B cell (primary cell): Measurements from ENCODE around the gene ARPC2. TPM values are rescaled to one million over a fixed set of nuclear protein-coding genes. Genes with fewer than 3 reads are reported as not detected.

ENCODE experiments used
- ATAC-seq: fragments of 200-7000 bp; cut with Tn5 transposase; one replicate; pipeline ENCODE4 v1.10.0; 2021; ENCODE audit warnings: low read depth, mild to moderate bottlenecking, moderate number of reproducible peaks, moderate library complexity
- CTCF ChIA-PET: fragments of 350-600 bp; sonication (Branson Sonifier 250); formaldehyde crosslinking; loops from one replicate; lab custom pipeline; 2021; ENCODE audit warnings: antibody characterized with exemption, inconsistent platforms; lab: Charles Lee
- POLR2A ChIA-PET: fragments of 350-600 bp; sonication (Branson Sonifier 250); formaldehyde crosslinking; loops from one replicate; lab custom pipeline; 2021; ENCODE audit warnings: antibody characterized with exemption; lab: Charles Lee
- DNase-seq: peaks from one replicate; pipeline ENCODE4 v3.0.0; 2013
- H2AFZ ChIP-seq: 2 replicates; pipeline ENCODE4 v1.6.1; 2012; ENCODE audit warnings: mild to moderate bottlenecking, low read depth, low read length; ENCODE audit not compliant: insufficient read depth, poor library complexity, severe bottlenecking
- H3K27ac ChIP-seq, 2 donors: 1 replicate in 1 of 2; 2 replicates in 1 of 2; pipeline ENCODE4 v1.5.1; 2012 to 2013; ENCODE audit warnings: low read length in 2 of 2, mild to moderate bottlenecking in 2 of 2, moderate library complexity in 1 of 2
- H3K27me3 ChIP-seq, 4 experiments: fragments of 200-600 bp in 1 of 4; sonication (generic) in 1 of 4; replicated peaks in 1 of 4; 1 replicate in 2 of 4; 2 replicates in 2 of 4; pipeline versions ENCODE4 v1.6.1 to v1.7.0; 2013 to 2016; ENCODE audit warnings: low read length in 3 of 4, mild to moderate bottlenecking in 2 of 4, mixed read lengths in 1 of 4, moderate library complexity in 1 of 4; ENCODE audit not compliant: insufficient read depth in 4 of 4, control insufficient read depth in 3 of 4; ENCODE audit errors: control extremely low read depth in 1 of 4
- H3K36me3 ChIP-seq, 2 experiments: replicated peaks in 1 of 2; 1 replicate in 1 of 2; 2 replicates in 1 of 2; pipeline versions ENCODE4 v1.6.1 to v1.7.1; 2013; ENCODE audit warnings: low read length in 1 of 2; ENCODE audit not compliant: insufficient read depth in 2 of 2, control insufficient read depth in 1 of 2; ENCODE audit errors: control extremely low read depth in 1 of 2, extremely low read depth in 1 of 2
- H3K4me1 ChIP-seq, 2 donors: fragments of 200-600 bp in 1 of 2; sonication (generic) in 1 of 2; 1 replicate in 1 of 2; 2 replicates in 1 of 2; pipeline versions ENCODE4 v1.5.1 to v1.6.1; 2013 to 2017; ENCODE audit warnings: low read length in 2 of 2; ENCODE audit not compliant: control insufficient read depth in 2 of 2, insufficient read depth in 2 of 2
- H3K4me2 ChIP-seq: replicated peaks from 2 replicates; pipeline ENCODE3; 2012; ENCODE audit warnings: mild to moderate bottlenecking, low read depth, low read length; ENCODE audit not compliant: poor library complexity, severe bottlenecking
- H3K4me3 ChIP-seq, 5 experiments: fragments of 200-600 bp in 1 of 5; sonication (generic) in 1 of 5; 1 replicate in 3 of 5; 2 replicates in 2 of 5; pipeline versions ENCODE4 v1.5.1 to v1.7.0; 2011 to 2016; ENCODE audit warnings: low read length in 4 of 5, mild to moderate bottlenecking in 4 of 5, low read depth in 2 of 5, control low read depth in 1 of 5, moderate library complexity in 1 of 5; ENCODE audit not compliant: insufficient read depth in 1 of 5; ENCODE audit errors: control extremely low read depth in 1 of 5, extremely low read depth in 1 of 5
- H3K79me2 ChIP-seq: fragments of 200-600 bp; sonication (generic); one replicate; pipeline ENCODE4 v1.6.0; 2016; ENCODE audit warnings: low read length; ENCODE audit not compliant: control insufficient read depth, insufficient read depth
- H3K9ac ChIP-seq: fragments of 200-600 bp; sonication (generic); 2 replicates; pipeline ENCODE4 v1.6.1; 2017; ENCODE audit warnings: mild to moderate bottlenecking, low read length, moderate library complexity
- H3K9me3 ChIP-seq, 3 donors: one replicate each; pipeline versions ENCODE4 v1.6.1 to v1.7.1; 2013; ENCODE audit warnings: low read length in 2 of 3; ENCODE audit not compliant: control insufficient read depth in 2 of 3, insufficient read depth in 1 of 3; ENCODE audit errors: control extremely low read depth in 1 of 3
- H4K20me1 ChIP-seq: 2 replicates; pipeline ENCODE4 v1.6.0; 2012; ENCODE audit warnings: mild to moderate bottlenecking, low read length; ENCODE audit not compliant: insufficient read depth, control insufficient read depth, poor library complexity, severe bottlenecking
- H3K27ac Mint-ChIP-seq: one replicate; pipeline ENCODE4 v1.8.0; 2021; ENCODE audit warnings: mixed read lengths
- H3K27me3 Mint-ChIP-seq: one replicate; pipeline ENCODE4 v1.8.0; 2021; ENCODE audit warnings: mixed read lengths
- H3K4me1 Mint-ChIP-seq: one replicate; pipeline ENCODE4 v1.8.0; 2021; ENCODE audit warnings: mixed read lengths
- H3K4me3 Mint-ChIP-seq: one replicate; pipeline ENCODE4 v1.8.0; 2021; ENCODE audit warnings: mixed read lengths
- H3K9me3 Mint-ChIP-seq: one replicate; pipeline ENCODE4 v1.8.0; 2022; ENCODE audit warnings: mixed read lengths; ENCODE audit not compliant: insufficient read depth
- EZH2 ChIP-seq: IDR thresholded peaks from 2 replicates; pipeline ENCODE4 v1.6.1; 2012; ENCODE audit warnings: borderline replicate concordance, low read depth, mild to moderate bottlenecking, moderate library complexity, low read length; ENCODE audit not compliant: insufficient read depth, poor library complexity, severe bottlenecking
- whole genome bisulfite sequencing: methylation state at CpG from one replicate; pipeline ENCODE4 v1.1.5; 2013; ENCODE audit warnings: missing lambda C conversion rate; ENCODE audit not compliant: insufficient coverage; 5-methylcytosine and 5-hydroxymethylcytosine counted together
- intact Hi-C: fragments of 100-400 bp; cut with micrococcal nuclease; formaldehyde crosslinking; loops from one replicate; pipeline ENCODE4 v1.10.0; 2022
- polyA plus RNA-seq: library from polyadenylated mRNA; depleted of rRNA; stranded (reverse); fragments of >200 nt; gene quantifications from 2 replicates; pipeline ENCODE4 v1.2.3, GENCODE V29; 2012
- total RNA-seq, 2 donors: library from RNA; stranded (reverse); fragments of 120-200 nt in 1 of 2; gene quantifications; 1 replicate in 1 of 2; 2 replicates in 1 of 2; pipeline versions ENCODE4 v1.2.3 to v1.2.4, GENCODE V29; 2013 to 2022
- TF ChIP-seq, protein P1 (sequence below): fragments of 200-600 bp; IDR thresholded peaks from one replicate; pipeline ENCODE4 v1.8.0; 2022; ENCODE audit warnings: antibody characterized with exemption, mild to moderate bottlenecking

Gene ARPC2
- total and polyA plus RNA-seq, 2 donors (not counting 1 experiment from before 2014, with no cell fraction given), result 314 to 343 TPM

DNA sequence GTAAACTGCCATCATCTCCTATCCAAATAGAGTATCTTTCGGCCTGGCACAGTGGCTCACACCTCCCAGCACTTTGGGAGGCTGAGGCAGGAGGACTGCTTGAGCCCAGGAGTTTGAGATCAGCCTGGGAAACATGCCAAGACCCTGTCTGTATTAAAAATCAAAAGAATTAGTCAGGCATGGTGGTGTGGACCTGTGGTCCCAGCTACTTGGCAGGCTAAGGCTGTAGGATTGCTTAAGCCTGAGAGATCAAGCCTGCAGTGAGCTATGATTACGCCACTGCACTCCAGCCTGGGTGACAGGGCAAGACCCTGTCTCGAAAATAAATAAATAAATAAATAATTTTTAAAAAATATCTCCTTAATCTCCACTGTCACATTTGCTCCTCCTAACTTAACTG, 14.7 kb upstream of the ARPC2 start:
- Histone ChIP-seq H3K79me2 (no peaks in the 10 kb centered on the region), H3K9me3 (no peaks in the 10 kb centered on the region), H3K4me1 (no peaks in the 10 kb centered on the region), H3K36me3 (no peaks in the 10 kb centered on the region), H3K9ac (no peak overlapping the region), H3K27ac (no peak overlapping the region), H3K27me3 (peaks cover 0 to 4% (median 0%) of the 10 kb centered on the region in 4 experiments), H3K4me3 (no peak overlapping the region), H4K20me1 (no peaks in the 10 kb centered on the region), H2AFZ (no peak overlapping the region), H3K4me2 (no peak overlapping the region)
- Mint-ChIP-seq H3K4me3 (no peak overlapping the region), H3K4me1 (no peaks in the 10 kb centered on the region), H3K9me3 (no peaks in the 10 kb centered on the region), H3K27ac (no peak overlapping the region), H3K27me3 (peaks cover 10% of the 10 kb centered on the region)
- intact Hi-C loops, result no loop called here
- ChIA-PET POLR2A (no interaction called here), CTCF (no interaction called here)
- TF ChIP-seq EZH2, result no peak
- TF ChIP-seq, protein P1, sequence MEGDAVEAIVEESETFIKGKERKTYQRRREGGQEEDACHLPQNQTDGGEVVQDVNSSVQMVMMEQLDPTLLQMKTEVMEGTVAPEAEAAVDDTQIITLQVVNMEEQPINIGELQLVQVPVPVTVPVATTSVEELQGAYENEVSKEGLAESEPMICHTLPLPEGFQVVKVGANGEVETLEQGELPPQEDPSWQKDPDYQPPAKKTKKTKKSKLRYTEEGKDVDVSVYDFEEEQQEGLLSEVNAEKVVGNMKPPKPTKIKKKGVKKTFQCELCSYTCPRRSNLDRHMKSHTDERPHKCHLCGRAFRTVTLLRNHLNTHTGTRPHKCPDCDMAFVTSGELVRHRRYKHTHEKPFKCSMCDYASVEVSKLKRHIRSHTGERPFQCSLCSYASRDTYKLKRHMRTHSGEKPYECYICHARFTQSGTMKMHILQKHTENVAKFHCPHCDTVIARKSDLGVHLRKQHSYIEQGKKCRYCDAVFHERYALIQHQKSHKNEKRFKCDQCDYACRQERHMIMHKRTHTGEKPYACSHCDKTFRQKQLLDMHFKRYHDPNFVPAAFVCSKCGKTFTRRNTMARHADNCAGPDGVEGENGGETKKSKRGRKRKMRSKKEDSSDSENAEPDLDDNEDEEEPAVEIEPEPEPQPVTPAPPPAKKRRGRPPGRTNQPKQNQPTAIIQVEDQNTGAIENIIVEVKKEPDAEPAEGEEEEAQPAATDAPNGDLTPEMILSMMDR, result no peak
- WGBS, result 100% methylated on average over 1 of the region's 3 CpGs
- DNase-seq (no peak), ATAC-seq (no peak)

DNA sequence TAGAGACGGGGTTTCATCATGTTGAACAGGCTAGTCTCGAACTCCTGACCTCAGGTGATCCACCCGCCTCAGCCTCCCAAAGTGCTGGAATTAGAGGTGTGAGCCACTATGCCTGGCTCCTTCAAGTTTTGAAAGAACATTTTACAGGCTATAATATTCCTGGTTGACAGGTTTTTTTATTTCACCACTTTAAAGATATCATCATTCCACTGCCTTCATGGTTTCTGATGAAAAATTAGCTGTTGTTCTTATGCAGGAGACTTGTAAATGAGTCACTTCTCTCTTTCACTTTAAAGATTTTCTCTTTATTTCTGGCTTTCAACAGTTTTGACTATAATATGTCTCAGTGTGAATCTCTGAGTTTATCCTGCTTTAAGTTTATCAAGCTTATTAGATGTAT, 7.9 kb upstream of the ARPC2 start:
- H3K9me3 ChIP-seq, result peaks cover 4 to 10% (median 7%) of the 10 kb centered on the region in 3 donors
- POLR2A ChIA-PET, result no interaction called here
- intact Hi-C loops, result no loop called here

More for the DNA sequence above, 7.9 kb upstream of the ARPC2 start:
- Histone ChIP-seq H3K4me2 (no peak overlapping the region), H3K27ac (no peak overlapping the region), H3K4me1 (no peaks in the 10 kb centered on the region), H3K79me2 (peaks cover 7% of the 10 kb centered on the region), H3K9ac (no peak overlapping the region), H4K20me1 (no peaks in the 10 kb centered on the region), H3K36me3 (no peaks in the 10 kb centered on the region), H2AFZ (no peak overlapping the region), H3K4me3 (no peak overlapping the region), H3K27me3 (peaks cover 0 to 2% (median 0%) of the 10 kb centered on the region in 4 experiments)
- Mint-ChIP-seq H3K27me3 (peaks cover 4% of the 10 kb centered on the region), H3K27ac (no peak overlapping the region), H3K4me3 (no peak overlapping the region), H3K9me3 (no peaks in the 10 kb centered on the region), H3K4me1 (no peaks in the 10 kb centered on the region)
- 92% methylated on average over 3 of the region's 3 CpGs for WGBS
- TF ChIP-seq EZH2, result no peak
- TF ChIP-seq, protein P1, result no peak
- DNase-seq, result no peak
- CTCF ChIA-PET, result no interaction called here
- ATAC-seq, result no peak
